ENCODE measurements around the gene RAB40B.
A peak's percentile ranks its signal among the peaks of the same experiment; 100 is the strongest.

The RAB40B gene

DNA sequence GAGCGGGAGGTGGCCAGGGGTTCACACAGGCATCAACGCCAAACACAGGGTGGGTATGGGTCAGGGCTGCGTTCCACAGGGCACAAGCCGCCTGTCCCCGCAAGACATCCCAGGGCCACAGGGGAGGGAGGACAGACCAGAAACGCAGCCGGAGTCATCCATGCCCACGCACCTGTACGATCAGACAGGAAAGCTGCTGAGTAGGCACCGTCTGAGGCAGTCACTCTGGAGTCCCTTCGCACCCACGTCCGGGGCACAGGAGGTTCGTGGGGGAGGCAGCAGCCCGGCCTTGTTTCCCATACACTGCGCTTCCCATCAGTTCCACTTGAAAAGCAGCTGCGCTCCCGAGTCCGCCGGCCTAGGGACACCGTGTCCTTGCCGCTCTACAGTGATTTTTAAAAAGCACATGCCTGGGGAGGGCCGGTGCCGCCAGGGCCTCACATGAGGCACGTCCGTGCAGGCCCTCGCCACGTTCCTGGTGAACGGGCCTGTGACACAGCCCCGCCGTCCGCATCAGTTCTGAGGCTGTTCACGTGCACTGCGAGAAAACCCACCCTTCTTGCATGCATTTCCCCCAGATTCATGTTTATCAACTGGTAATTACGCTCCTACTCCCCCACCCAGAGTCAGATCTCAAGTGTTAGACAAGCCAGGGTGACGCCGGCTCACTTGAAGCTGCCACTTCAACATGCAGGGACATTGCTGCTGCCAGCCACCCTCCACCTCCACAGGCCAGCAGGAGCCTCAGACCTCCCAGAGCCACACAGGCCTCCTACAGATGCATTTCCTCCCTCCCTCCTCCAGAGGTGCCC, 85.0 kb downstream of the RAB40B start:
- DNase-seq, result peak; percentile 69

DNA sequence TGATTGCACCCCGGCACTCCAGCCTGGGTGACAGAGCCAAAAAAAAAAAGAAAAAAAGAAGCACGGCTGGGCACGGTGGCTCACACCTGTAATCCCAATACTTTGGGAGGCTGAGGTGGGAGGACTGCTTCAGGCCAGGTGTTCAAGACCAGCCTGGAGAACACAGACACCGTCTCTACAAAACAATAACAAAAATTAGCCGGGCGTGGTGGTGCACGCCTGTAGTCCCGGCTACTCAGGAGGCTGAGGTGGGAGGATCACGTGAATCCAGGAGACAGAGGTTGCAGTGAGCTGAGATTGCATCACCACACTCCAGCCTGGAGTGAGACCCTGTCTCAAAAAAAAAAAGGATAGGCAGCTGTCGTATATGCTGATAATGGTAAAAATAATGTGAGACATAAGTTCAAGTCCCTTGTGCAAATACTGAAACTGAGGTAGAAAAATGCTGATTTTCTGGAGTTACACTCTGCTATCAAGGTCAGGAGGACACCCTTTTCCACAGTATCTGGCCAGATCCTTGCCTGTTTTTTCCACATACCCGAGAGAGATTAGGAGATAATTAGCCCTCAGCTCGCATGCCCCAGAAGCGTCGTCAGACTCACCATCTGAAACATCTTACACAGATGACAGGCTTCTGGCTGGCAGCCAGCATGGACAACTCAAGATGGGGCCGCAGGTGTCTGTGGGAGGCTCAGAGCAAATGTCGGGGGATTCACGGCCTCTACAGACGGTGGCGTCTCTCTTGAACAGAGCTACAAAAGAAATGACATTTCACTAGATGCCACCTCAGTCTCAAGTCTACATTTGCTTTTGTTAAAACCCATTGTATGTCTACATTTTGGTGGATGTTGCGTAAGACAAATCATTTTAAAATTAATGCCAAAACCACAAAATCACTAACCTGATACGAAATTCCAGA, 87.1 kb downstream of the RAB40B start:
- DNase-seq, result no peak

DNA sequence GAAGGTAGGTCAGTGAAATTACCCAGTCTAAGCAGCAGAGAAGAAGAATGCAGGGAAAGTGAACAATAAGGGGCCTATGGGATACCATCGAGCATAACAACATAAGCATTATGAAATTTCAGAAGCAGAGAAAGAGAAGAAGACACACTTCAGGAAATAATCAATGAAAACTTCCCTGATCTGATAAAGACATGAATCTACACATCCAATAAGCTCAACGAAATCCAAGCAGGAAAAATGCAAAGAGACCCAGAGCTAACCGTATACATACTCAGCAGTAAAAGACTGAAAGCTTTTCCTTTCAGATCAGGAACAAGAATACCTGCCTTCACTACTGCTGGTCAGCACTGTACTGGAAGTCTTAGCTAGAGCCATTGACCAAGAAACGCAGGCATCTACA, 88.8 kb downstream of the RAB40B start:
- DNase-seq, result no peak

- no peak for DNase-seq
Measured at GRCh38 chr17:82608816-82609215, 89.7 kb downstream of the RAB40B start.

GRCh38 chr17:82605939-82606600, 92.4 kb downstream of the RAB40B start:
- no peak for DNase-seq

All from DMS79 (cell line).